ENCODE measurements around the gene VIL1. TPM values are rescaled to one million over a fixed set of nuclear protein-coding genes. Genes with fewer than 3 reads are reported as not detected.

Gene VIL1
- total RNA-seq, 1 experiment from 2014 or later, result not detected

GRCh38 chr2:218400930-218401881, 17.7 kb upstream of the VIL1 start:
- no TSS peak for BruUV-seq (replicated peaks)
- POLR2A ChIA-PET (ENCODE audit: unreplicated experiment), result interaction anchor here (0.6 to 1.2 kb wide), 3 partner anchors 63 to 114 kb away, joined by 3 to 9 read pairs (median 5); no protein-coding TSS in a partner anchor
- Histone ChIP-seq H3K4me3 (peak overlapping the region; percentile 88; the same call in 1 of the 2 replicates), H2AFZ (no peak overlapping the region), H3K27me3 (ENCODE audit: insufficient read depth, low read depth) (no peaks in the 10 kb centered on the region), H3K4me1 (replicated peaks; ENCODE audit: insufficient read depth) (peaks cover 22% of the 10 kb centered on the region), H3K36me3 (ENCODE audit: low read depth) (no peaks in the 10 kb centered on the region), H3F3A (ENCODE audit: insufficient read depth, low read depth) (peaks cover 30% of the 10 kb centered on the region; the same call in 1 of the 2 replicates), H3K9me3 (ENCODE audit: insufficient read depth, low read depth) (no peaks in the 10 kb centered on the region), H3K79me2 (ENCODE audit: low read depth) (peaks cover 40% of the 10 kb centered on the region), H3K4me2 (peak overlapping the region; percentile 82), H3K9me2 (ENCODE audit: insufficient read depth) (no peaks in the 10 kb centered on the region), H3K27ac (no peak overlapping the region), H4K20me1 (ENCODE audit: insufficient read depth) (peaks cover 6% of the 10 kb centered on the region; the same call in 1 of the 2 replicates)
- CTCF ChIA-PET, result no interaction called here
- intact Hi-C loops (cut with micrococcal nuclease; ENCODE audit: unreplicated experiment), result no loop called here
- TF ChIP-seq EZH2 (IDR thresholded peaks at IDR 0.05; ENCODE audit: low read depth) (no peak), CTCF (conservative IDR thresholded peaks at IDR 0.05) (no peak)
- peak in 1 of 2 experiments; percentile 30 for DNase-seq

- H3K9me2 ChIP-seq (ENCODE audit: insufficient read depth), result no peaks in the 10 kb centered on the region
- BruUV-seq (replicated peaks), result no TSS peak
- H3F3A ChIP-seq (ENCODE audit: insufficient read depth, low read depth), result peaks cover 29% of the 10 kb centered on the region; the same call in 1 of the 2 replicates
- intact Hi-C loops (cut with micrococcal nuclease; ENCODE audit: unreplicated experiment), result no loop called here
- H3K36me3 ChIP-seq (ENCODE audit: low read depth), result no peaks in the 10 kb centered on the region
- ChIA-PET CTCF (no interaction called here), POLR2A (ENCODE audit: unreplicated experiment) (no interaction called here)
- H3K27me3 ChIP-seq (ENCODE audit: insufficient read depth, low read depth), result no peaks in the 10 kb centered on the region
- peaks cover 22% of the 10 kb centered on the region for H3K4me1 ChIP-seq (replicated peaks; ENCODE audit: insufficient read depth)
- TF ChIP-seq CTCF (conservative IDR thresholded peaks at IDR 0.05) (no peak), EZH2 (IDR thresholded peaks at IDR 0.05; ENCODE audit: low read depth) (no peak)
- no peak for DNase-seq
- H2AFZ ChIP-seq, result no peak overlapping the region
- peaks cover 6% of the 10 kb centered on the region; the same call in 1 of the 2 replicates for H4K20me1 ChIP-seq (ENCODE audit: insufficient read depth)
- H3K27ac ChIP-seq, result no peak overlapping the region
- H3K4me3 ChIP-seq, result no peak overlapping the region
- peak overlapping the region; percentile 82 for H3K4me2 ChIP-seq
- H3K9me3 ChIP-seq (ENCODE audit: insufficient read depth, low read depth), result no peaks in the 10 kb centered on the region
- peaks cover 36% of the 10 kb centered on the region for H3K79me2 ChIP-seq (ENCODE audit: low read depth)
Measured at GRCh38 chr2:218401890-218402289, 17.0 kb upstream of the VIL1 start.

GRCh38 chr2:218402491-218402901, 16.4 kb upstream of the VIL1 start:
- H3K36me3 ChIP-seq (ENCODE audit: low read depth), result no peaks in the 10 kb centered on the region
- H3K27ac ChIP-seq, result no peak overlapping the region
- H3K9me2 ChIP-seq (ENCODE audit: insufficient read depth), result no peaks in the 10 kb centered on the region
- CTCF ChIA-PET, result no interaction called here
- peaks cover 6% of the 10 kb centered on the region; the same call in 1 of the 2 replicates for H4K20me1 ChIP-seq (ENCODE audit: insufficient read depth)
- no peak for DNase-seq
- H3K9me3 ChIP-seq (ENCODE audit: insufficient read depth, low read depth), result no peaks in the 10 kb centered on the region
- H3K4me1 ChIP-seq (replicated peaks; ENCODE audit: insufficient read depth), result peaks cover 21% of the 10 kb centered on the region
- TF ChIP-seq CTCF (conservative IDR thresholded peaks at IDR 0.05) (no peak), EZH2 (IDR thresholded peaks at IDR 0.05; ENCODE audit: low read depth) (no peak)
- BruUV-seq (replicated peaks), result no TSS peak
- intact Hi-C loops (cut with micrococcal nuclease; ENCODE audit: unreplicated experiment), result no loop called here
- POLR2A ChIA-PET (ENCODE audit: unreplicated experiment), result no interaction called here
- peaks cover 26% of the 10 kb centered on the region; the same call in 1 of the 2 replicates for H3F3A ChIP-seq (ENCODE audit: insufficient read depth, low read depth)
- peaks cover 30% of the 10 kb centered on the region for H3K79me2 ChIP-seq (ENCODE audit: low read depth)
- no peaks in the 10 kb centered on the region for H3K27me3 ChIP-seq (ENCODE audit: insufficient read depth, low read depth)
- no peak overlapping the region for H3K4me3 ChIP-seq
- no peak overlapping the region for H3K4me2 ChIP-seq
- no peak overlapping the region for H2AFZ ChIP-seq
